ENCODE measurements around the gene DPYSL4.

Gene DPYSL4

DNA sequence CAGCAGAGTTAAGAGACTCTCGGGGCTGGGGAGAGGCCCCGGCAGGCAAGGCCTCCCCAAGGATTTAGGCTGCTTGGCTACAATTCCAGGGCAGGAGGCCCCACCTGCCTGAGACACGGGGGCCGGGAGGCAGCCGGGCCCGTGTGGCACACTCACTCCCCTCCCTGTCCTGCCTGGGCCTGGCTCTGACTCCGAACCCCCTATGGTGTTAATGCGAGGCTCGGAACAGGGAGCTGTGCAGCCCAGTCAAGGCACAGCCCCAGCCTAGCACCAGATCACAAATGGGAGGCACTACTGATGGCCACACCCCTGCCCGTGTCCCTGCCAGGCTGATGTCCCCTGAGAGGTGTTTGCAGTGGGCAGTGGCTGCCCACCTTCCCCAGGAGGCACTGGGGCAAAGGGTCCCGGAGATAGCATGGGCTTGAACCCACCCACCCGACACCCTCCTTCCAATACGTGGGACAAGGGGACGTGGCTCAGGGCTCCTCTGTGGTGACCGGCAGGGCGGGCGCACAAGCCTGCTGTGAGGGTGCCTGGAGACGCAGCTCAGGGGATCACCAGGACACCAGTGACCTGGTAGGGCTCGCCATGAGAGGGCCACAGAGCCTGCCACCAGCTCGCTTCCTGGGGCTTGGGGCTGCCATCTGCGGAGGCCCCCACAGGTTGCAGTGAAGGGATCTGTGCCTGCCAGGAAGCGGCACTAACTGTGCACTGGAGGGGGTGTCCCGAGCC is 37.0 kb downstream of the DPYSL4 start:
- Histone ChIP-seq H3K36me3 (ENCODE audit: control insufficient read depth, insufficient read depth, low read length) (no peaks in the 10 kb centered on the region; the same call in 1 of the 2 replicates), H3K4me3 (ENCODE audit: low read length) (no peak overlapping the region), H3K9me3 (ENCODE audit: control insufficient read depth, insufficient read depth, low read length) (no peaks in the 10 kb centered on the region), H3K27me3 (ENCODE audit: control insufficient read depth, insufficient read depth, low read length) (no peaks in the 10 kb centered on the region), H3K4me1 (ENCODE audit: control insufficient read depth, insufficient read depth, low read length) (0 out of 2 replicates have a peak, but pooled peaks cover 1% of the 10 kb centered on the region), H3K27ac (ENCODE audit: low read length) (no peak overlapping the region)
- WGBS (ENCODE audit: insufficient coverage, insufficient read length): no CpG with 5 or more reads among the region's 23 CpGs
- DNase-seq (ENCODE audit: low read depth, low spot score): no peak

DNA sequence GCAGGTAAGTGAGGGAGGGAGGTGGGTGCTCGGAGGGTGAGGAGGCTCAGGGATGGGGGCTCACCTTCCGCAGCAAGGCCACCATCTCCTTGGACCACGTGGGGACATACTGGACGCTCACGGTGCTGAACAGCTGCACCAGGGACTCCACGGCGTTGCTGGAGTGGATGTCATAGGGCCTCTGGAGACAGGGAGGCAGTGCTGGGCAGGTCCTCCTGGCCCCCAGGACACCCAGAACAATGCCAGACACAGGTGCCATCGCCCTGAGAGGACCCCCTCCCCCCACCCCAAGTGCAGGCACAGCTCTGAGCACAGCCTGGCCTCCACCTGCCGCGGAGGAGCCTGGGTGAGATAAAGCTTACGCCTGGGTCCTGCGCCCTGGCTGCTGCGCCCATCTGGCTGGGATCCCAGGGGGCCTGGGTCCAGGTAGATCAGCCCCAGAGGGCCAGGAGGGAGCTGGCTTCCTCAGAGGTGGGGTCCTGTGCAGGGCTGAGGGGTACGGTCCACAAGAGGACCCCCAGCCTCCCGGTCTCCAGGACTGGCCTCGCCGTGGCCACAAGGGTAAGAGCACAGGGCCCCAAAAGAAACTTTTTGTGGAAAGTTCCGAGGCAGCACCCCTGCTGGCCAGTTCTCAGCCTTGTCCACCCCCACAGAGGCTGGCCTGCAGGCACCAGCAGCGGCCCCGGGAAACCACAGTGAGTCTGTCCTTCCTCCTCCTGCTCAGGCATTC is 37.8 kb downstream of the DPYSL4 start:
- Histone ChIP-seq H3K27me3 (ENCODE audit: control insufficient read depth, insufficient read depth, low read length) (no peaks in the 10 kb centered on the region), H3K4me1 (ENCODE audit: control insufficient read depth, insufficient read depth, low read length) (0 out of 2 replicates have a peak, but pooled peaks cover 1% of the 10 kb centered on the region), H3K9me3 (ENCODE audit: control insufficient read depth, insufficient read depth, low read length) (no peaks in the 10 kb centered on the region), H3K27ac (ENCODE audit: low read length) (no peak overlapping the region), H3K4me3 (ENCODE audit: low read length) (no peak overlapping the region), H3K36me3 (ENCODE audit: control insufficient read depth, insufficient read depth, low read length) (no peaks in the 10 kb centered on the region; the same call in 1 of the 2 replicates)
- WGBS (ENCODE audit: insufficient coverage, insufficient read length): no CpG with 5 or more reads among the region's 20 CpGs
- DNase-seq (ENCODE audit: low read depth, low spot score): no peak

GRCh38 chr10:132225073-132225848 is 38.5 kb downstream of the DPYSL4 start:
- no peak for DNase-seq (ENCODE audit: low read depth, low spot score)
- H3K4me3 ChIP-seq (ENCODE audit: low read length): no peak overlapping the region
- no peaks in the 10 kb centered on the region for H3K9me3 ChIP-seq (ENCODE audit: control insufficient read depth, insufficient read depth, low read length)
- no peak overlapping the region for H3K27ac ChIP-seq (ENCODE audit: low read length)
- H3K36me3 ChIP-seq (ENCODE audit: control insufficient read depth, insufficient read depth, low read length): peaks cover 2% of the 10 kb centered on the region; the same call in 1 of the 2 replicates
- no CpG with 5 or more reads among the region's 25 CpGs for WGBS (ENCODE audit: insufficient coverage, insufficient read length)
- peaks cover 1% of the 10 kb centered on the region; the same call in 1 of the 2 replicates for H3K4me1 ChIP-seq (ENCODE audit: control insufficient read depth, insufficient read depth, low read length)
- no peaks in the 10 kb centered on the region for H3K27me3 ChIP-seq (ENCODE audit: control insufficient read depth, insufficient read depth, low read length)

- WGBS (ENCODE audit: insufficient coverage, insufficient read length): no CpG with 5 or more reads among the region's 8 CpGs
- Histone ChIP-seq H3K9me3 (ENCODE audit: control insufficient read depth, insufficient read depth, low read length) (no peaks in the 10 kb centered on the region), H3K27ac (ENCODE audit: low read length) (no peak overlapping the region), H3K4me1 (ENCODE audit: control insufficient read depth, insufficient read depth, low read length) (peaks cover 1% of the 10 kb centered on the region; the same call in 1 of the 2 replicates), H3K36me3 (ENCODE audit: control insufficient read depth, insufficient read depth, low read length) (peaks cover 2% of the 10 kb centered on the region; the same call in 1 of the 2 replicates), H3K27me3 (ENCODE audit: control insufficient read depth, insufficient read depth, low read length) (no peaks in the 10 kb centered on the region), H3K4me3 (ENCODE audit: low read length) (no peak overlapping the region)
- DNase-seq (ENCODE audit: low read depth, low spot score): no peak
These were observed 39.1 kb downstream of the DPYSL4 start for GRCh38 chr10:132225849-132226205.

DNA sequence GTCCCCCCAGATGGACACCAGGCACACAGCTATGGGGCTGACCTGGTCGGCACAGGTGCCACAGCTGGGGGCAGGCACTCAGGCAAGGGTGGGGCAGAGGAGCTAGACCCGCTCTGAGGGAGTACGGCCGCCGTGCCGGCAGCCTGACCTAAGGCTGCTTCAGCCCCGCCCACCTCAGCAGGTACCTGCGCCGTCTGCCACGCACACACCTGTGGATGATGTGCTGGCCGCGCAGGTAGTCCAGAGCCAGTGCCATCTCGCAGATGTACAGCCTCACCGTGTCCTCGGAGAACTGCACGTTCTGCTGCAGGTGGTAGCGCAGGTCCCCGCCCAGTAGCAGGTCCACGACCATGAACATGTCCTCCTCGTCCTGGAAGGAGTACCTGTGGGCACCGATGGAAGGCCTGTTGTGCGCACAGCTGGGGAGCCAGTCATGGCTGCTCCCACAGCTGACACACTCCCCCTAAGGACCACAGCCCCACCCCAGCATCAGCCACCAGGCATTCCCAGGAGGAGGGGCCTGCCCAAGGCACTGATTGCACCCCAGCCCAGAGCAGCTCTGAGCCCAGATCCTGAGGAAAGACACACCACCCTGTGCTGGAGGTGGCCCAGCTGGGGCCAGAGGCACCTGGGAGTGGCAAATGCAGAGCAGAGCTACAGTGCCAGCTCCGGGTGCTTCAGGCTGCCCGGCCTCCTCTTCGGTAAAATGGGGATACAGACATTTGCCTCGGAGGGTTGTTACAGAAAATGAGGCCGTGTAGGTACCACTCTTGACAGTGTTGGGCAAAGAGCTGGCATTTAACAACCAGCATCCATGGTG is 40.0 kb downstream of the DPYSL4 start:
- no peak overlapping the region for H3K27ac ChIP-seq (ENCODE audit: low read length)
- no peak for DNase-seq (ENCODE audit: low read depth, low spot score)
- peaks cover 2% of the 10 kb centered on the region; the same call in 1 of the 2 replicates for H3K36me3 ChIP-seq (ENCODE audit: control insufficient read depth, insufficient read depth, low read length)
- no peak overlapping the region for H3K4me3 ChIP-seq (ENCODE audit: low read length)
- no peaks in the 10 kb centered on the region for H3K27me3 ChIP-seq (ENCODE audit: control insufficient read depth, insufficient read depth, low read length)
- WGBS (ENCODE audit: insufficient coverage, insufficient read length): no CpG with 5 or more reads among the region's 27 CpGs
- no peaks in the 10 kb centered on the region for H3K9me3 ChIP-seq (ENCODE audit: control insufficient read depth, insufficient read depth, low read length)
- H3K4me1 ChIP-seq (ENCODE audit: control insufficient read depth, insufficient read depth, low read length): peaks cover 1% of the 10 kb centered on the region; the same call in 1 of the 2 replicates

- Histone ChIP-seq H3K4me1 (ENCODE audit: control insufficient read depth, insufficient read depth, low read length) (no peaks in the 10 kb centered on the region; the same call in 1 of the 2 replicates), H3K9me3 (ENCODE audit: control insufficient read depth, insufficient read depth, low read length) (no peaks in the 10 kb centered on the region), H3K36me3 (ENCODE audit: control insufficient read depth, insufficient read depth, low read length) (peaks cover 2% of the 10 kb centered on the region; the same call in 1 of the 2 replicates), H3K27ac (ENCODE audit: low read length) (no peak overlapping the region), H3K27me3 (ENCODE audit: control insufficient read depth, insufficient read depth, low read length) (no peaks in the 10 kb centered on the region), H3K4me3 (ENCODE audit: low read length) (no peak overlapping the region)
- no CpG with 5 or more reads among the region's 29 CpGs for WGBS (ENCODE audit: insufficient coverage, insufficient read length)
- DNase-seq (ENCODE audit: low read depth, low spot score): no peak
These were observed 41.2 kb downstream of the DPYSL4 start for GRCh38 chr10:132227851-132228390.

DNA sequence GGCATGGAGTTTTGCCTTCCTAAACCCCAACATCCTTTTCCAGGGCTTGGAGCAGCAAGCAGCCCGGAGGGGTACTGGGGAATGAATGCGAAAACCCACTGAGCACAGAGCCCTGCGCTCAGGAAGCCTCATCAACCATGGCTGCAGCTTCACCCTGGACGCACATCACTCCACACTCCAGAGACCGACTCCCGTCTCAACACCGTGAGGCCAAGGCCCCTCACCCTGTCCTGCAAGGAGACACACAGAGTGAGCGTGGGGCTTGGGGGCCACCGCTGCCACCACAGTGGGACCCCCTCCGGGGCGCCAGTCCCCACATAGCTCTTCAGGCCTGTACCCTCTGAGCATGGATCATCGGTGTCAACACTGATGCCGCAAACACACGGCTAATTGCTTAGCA is 41.9 kb downstream of the DPYSL4 start:
- DNase-seq (ENCODE audit: low read depth, low spot score): no peak
- Histone ChIP-seq H3K9me3 (ENCODE audit: control insufficient read depth, insufficient read depth, low read length) (no peaks in the 10 kb centered on the region), H3K36me3 (ENCODE audit: control insufficient read depth, insufficient read depth, low read length) (peaks cover 2% of the 10 kb centered on the region; the same call in 1 of the 2 replicates), H3K27me3 (ENCODE audit: control insufficient read depth, insufficient read depth, low read length) (no peaks in the 10 kb centered on the region), H3K4me1 (ENCODE audit: control insufficient read depth, insufficient read depth, low read length) (no peaks in the 10 kb centered on the region; the same call in 1 of the 2 replicates), H3K27ac (ENCODE audit: low read length) (no peak overlapping the region), H3K4me3 (ENCODE audit: low read length) (no peak overlapping the region)
- WGBS (ENCODE audit: insufficient coverage, insufficient read length): no CpG with 5 or more reads among the region's 14 CpGs

GRCh38 chr10:132229096-132229495 is 42.3 kb downstream of the DPYSL4 start:
- Histone ChIP-seq H3K9me3 (ENCODE audit: control insufficient read depth, insufficient read depth, low read length) (no peaks in the 10 kb centered on the region), H3K36me3 (ENCODE audit: control insufficient read depth, insufficient read depth, low read length) (peaks cover 2% of the 10 kb centered on the region; the same call in 1 of the 2 replicates), H3K27ac (ENCODE audit: low read length) (no peak overlapping the region), H3K4me3 (ENCODE audit: low read length) (no peak overlapping the region), H3K4me1 (ENCODE audit: control insufficient read depth, insufficient read depth, low read length) (no peaks in the 10 kb centered on the region; the same call in 1 of the 2 replicates), H3K27me3 (ENCODE audit: control insufficient read depth, insufficient read depth, low read length) (no peaks in the 10 kb centered on the region)
- no peak for DNase-seq (ENCODE audit: low read depth, low spot score)
- WGBS (ENCODE audit: insufficient coverage, insufficient read length): no CpG with 5 or more reads among the region's 6 CpGs

GRCh38 chr10:132229834-132230556 is 43.2 kb downstream of the DPYSL4 start:
- Histone ChIP-seq H3K4me1 (ENCODE audit: control insufficient read depth, insufficient read depth, low read length) (no peaks in the 10 kb centered on the region; the same call in 1 of the 2 replicates), H3K36me3 (ENCODE audit: control insufficient read depth, insufficient read depth, low read length) (peaks cover 2% of the 10 kb centered on the region; the same call in 1 of the 2 replicates), H3K4me3 (ENCODE audit: low read length) (no peak overlapping the region), H3K27ac (ENCODE audit: low read length) (no peak overlapping the region), H3K27me3 (ENCODE audit: control insufficient read depth, insufficient read depth, low read length) (no peaks in the 10 kb centered on the region), H3K9me3 (ENCODE audit: control insufficient read depth, insufficient read depth, low read length) (no peaks in the 10 kb centered on the region)
- no CpG with 5 or more reads among the region's 36 CpGs for WGBS (ENCODE audit: insufficient coverage, insufficient read length)
- no peak for DNase-seq (ENCODE audit: low read depth, low spot score)

Data from iPS DF 6.9 (cell line).